Activated CD8-positive, alpha-beta T cell treated with anti-CD3 and anti-CD28 coated beads, Interleukin-2, amount 10 ng/mL, durations not matched to agents 7 days and 5 days (primary cell): ENCODE measurements around the gene SHB. TPM values are rescaled to one million over a fixed set of nuclear protein-coding genes. Genes with fewer than 3 reads are reported as not detected.

Experiments used
- ATAC-seq: fragments of 150-1000 bp; cut with Tn5 transposase; one replicate; pipeline ENCODE4 v1.10.0; 2021; ENCODE audit warnings: moderate library complexity
- CTCF ChIA-PET: fragments of 350-600 bp; sonication (Branson Sonifier 250); formaldehyde crosslinking; loops from one replicate; lab custom pipeline; 2021; ENCODE audit warnings: antibody characterized with exemption; lab: Charles Lee
- POLR2A ChIA-PET: fragments of 350-600 bp; sonication (Branson Sonifier 250); formaldehyde crosslinking; loops from one replicate; lab custom pipeline; 2021; ENCODE audit warnings: antibody characterized with exemption; lab: Charles Lee
- DNase-seq: peaks from one replicate; pipeline ENCODE4 v3.0.0-alpha.2; 2020
- H3K27ac Mint-ChIP-seq: one replicate; pipeline ENCODE4 v1.8.0; 2021; ENCODE audit warnings: mild to moderate bottlenecking, mixed read lengths
- H3K27me3 Mint-ChIP-seq: one replicate; pipeline ENCODE4 v1.8.0; 2021; ENCODE audit warnings: low read depth, mixed read lengths
- H3K36me3 Mint-ChIP-seq: one replicate; pipeline ENCODE4 v1.8.0; 2021; ENCODE audit warnings: low read depth, mixed read lengths
- H3K4me1 Mint-ChIP-seq: one replicate; pipeline ENCODE4 v1.8.0; 2021; ENCODE audit warnings: low read depth, mixed read lengths
- H3K4me3 Mint-ChIP-seq: one replicate; pipeline ENCODE4 v1.8.0; 2021; ENCODE audit warnings: mild to moderate bottlenecking, mixed read lengths
- H3K9me3 Mint-ChIP-seq: one replicate; pipeline ENCODE4 v1.8.0; 2022; ENCODE audit warnings: mixed read lengths; ENCODE audit not compliant: insufficient read depth
- total RNA-seq, 2 experiments: library from RNA; stranded (reverse); gene quantifications; one replicate each; pipeline ENCODE4 v1.2.3, GENCODE V29; 2021

SHB gene
- total RNA-seq, 2 experiments from 2014 or later, result 0.57 to 0.58 TPM

GRCh38 chr9:38015266-38015665, 53.8 kb downstream of the SHB start:
- no peak for ATAC-seq
- peaks cover 4% of the 10 kb centered on the region for H3K4me1 Mint-ChIP-seq
- ChIA-PET POLR2A (no interaction called here), CTCF (interaction anchor here (1.0 kb wide), 1 partner anchor 102 kb away, joined by 4 read pairs; no protein-coding TSS in a partner anchor)
- H3K4me3 Mint-ChIP-seq, result no peak overlapping the region
- H3K27ac Mint-ChIP-seq, result no peak overlapping the region
- no peaks in the 10 kb centered on the region for H3K36me3 Mint-ChIP-seq
- H3K27me3 Mint-ChIP-seq, result peaks cover 3% of the 10 kb centered on the region
- DNase-seq, result no peak
- H3K9me3 Mint-ChIP-seq, result no peaks in the 10 kb centered on the region

DNA sequence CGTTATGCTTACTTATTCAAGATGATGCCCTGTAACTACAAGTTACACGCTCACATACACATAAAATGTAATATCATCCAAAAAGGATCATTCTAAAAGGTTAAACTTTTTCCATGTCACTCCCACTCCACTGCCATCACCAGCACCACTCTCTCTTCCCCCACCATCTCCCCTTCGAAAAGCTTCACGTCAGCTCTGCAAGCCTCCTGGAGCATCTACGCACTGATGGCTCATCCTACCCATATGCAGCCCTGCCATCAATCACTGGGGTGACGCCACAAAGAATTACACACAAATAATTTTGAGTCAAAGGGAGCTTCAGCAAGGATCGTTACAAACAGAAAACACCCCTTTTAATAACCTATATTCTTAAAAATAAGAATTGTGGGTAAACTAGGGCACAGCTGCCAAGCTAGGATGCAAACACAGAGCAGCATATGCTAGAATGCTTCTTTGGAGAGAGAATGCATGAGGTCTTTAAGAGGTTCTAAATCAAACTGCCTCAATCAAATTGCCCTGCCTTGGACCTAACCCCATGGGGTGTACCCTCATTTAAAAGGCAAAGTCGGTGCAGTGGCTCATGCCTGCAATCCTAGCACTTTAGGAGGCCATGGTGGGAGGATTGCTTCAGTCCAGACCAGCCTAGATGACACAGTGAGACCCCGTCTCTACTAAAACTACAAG, 56.1 kb downstream of the SHB start:
- ATAC-seq (no peak), DNase-seq (no peak)
- Mint-ChIP-seq H3K27me3 (no peaks in the 10 kb centered on the region), H3K4me3 (no peak overlapping the region), H3K27ac (no peak overlapping the region), H3K36me3 (no peaks in the 10 kb centered on the region), H3K9me3 (no peaks in the 10 kb centered on the region), H3K4me1 (peaks cover 20% of the 10 kb centered on the region)
- POLR2A ChIA-PET, result no interaction called here
- CTCF ChIA-PET, result no interaction called here

DNA sequence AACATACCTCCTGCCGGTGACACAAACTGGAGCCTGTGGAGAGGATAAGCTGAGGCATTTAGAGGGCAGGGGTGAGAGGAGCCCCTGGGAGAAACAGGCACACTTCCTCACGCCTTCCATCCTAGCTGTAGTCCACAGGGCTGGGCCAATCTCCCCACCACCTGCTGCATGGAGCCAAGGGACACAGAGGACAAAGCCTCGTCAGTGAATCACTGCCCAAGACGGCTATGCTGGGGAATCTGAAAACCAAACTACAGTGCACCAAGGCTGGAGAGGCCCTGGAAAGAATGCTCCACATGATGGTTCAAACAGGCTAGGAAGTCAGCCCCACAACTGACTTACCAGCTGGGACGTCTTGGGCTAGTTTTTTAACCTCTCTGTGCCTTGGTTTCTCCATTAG, 57.0 kb downstream of the SHB start:
- no peaks in the 10 kb centered on the region for H3K27me3 Mint-ChIP-seq
- H3K9me3 Mint-ChIP-seq, result no peaks in the 10 kb centered on the region
- no peak overlapping the region for H3K27ac Mint-ChIP-seq
- CTCF ChIA-PET, result no interaction called here
- no peak overlapping the region for H3K4me3 Mint-ChIP-seq
- H3K36me3 Mint-ChIP-seq, result no peaks in the 10 kb centered on the region
- peaks cover 27% of the 10 kb centered on the region for H3K4me1 Mint-ChIP-seq
- DNase-seq (no peak), ATAC-seq (no peak)
- POLR2A ChIA-PET, result interaction anchor here (0.7 kb wide), 1 partner anchor 19 kb away, joined by 3 read pairs; no protein-coding TSS in a partner anchor

DNA sequence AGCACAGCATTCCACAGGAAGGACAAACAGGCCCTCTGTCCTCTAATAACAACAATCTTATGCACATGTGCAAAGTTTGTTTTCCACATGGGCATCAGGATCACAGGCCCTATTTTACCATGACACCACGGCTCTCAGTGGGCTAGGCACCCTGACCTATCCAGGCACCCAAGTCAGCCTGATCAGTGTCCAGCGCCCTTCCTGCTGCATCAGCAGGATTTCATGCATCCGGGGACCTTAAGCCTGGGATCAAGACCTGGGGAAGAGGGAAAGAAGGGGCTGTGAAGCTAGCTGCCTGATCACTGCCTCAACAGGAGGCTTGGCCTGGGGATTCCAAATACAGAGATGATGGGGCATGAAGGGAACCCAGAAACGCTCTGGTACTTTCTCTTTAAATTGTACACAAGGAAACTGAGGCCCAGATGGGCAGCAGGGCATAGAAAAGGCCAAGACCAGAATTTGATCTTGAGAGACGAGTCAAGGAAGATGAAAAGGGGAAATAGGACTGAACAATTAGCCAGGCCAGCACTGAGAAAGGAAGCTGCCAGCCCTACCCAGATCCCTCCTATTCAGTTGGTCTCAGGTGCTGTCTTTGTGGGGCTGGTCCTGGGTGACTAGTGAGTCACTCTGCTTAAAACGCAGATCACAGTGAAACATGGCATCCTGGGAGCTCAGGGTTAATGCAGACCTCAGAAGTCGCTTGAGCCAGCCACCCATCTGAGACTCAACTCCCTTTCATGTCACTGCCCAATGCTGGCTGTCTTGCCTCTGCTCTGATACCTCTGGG, 57.9 kb downstream of the SHB start:
- Mint-ChIP-seq H3K4me3 (no peak overlapping the region), H3K27me3 (no peaks in the 10 kb centered on the region)
- CTCF ChIA-PET, result interaction anchor here (1.0 kb wide), 1 partner anchor 98 kb away, joined by 3 read pairs; no protein-coding TSS in a partner anchor

DNA sequence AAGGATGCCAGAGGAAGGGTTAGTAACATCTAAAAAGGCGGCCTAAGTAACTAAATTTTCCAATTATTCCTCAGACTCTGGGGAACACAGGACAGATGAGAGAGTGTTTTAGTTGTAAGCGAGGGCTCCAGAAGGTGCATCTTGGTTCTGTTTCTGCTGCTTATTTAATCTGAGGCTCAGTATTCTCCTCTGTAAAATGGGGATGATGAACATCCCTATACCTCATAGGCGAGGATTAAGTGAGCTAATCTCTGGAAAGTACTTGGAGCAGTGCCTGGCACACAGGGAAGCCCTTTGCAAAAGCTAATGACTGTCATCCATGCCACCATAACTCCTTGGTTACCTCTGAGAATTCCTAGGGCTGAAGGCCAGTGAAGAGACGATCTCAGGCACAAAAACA, 59.0 kb downstream of the SHB start:
- CTCF ChIA-PET, result interaction anchor here (1.0 kb wide), 1 partner anchor 97 kb away, joined by 3 read pairs; no protein-coding TSS in a partner anchor
- POLR2A ChIA-PET, result no interaction called here
- no peak for DNase-seq
- no peak overlapping the region for H3K27ac Mint-ChIP-seq
- ATAC-seq, result no peak
- no peaks in the 10 kb centered on the region for H3K36me3 Mint-ChIP-seq
- H3K9me3 Mint-ChIP-seq, result no peaks in the 10 kb centered on the region
- H3K4me3 Mint-ChIP-seq, result no peak overlapping the region
- H3K4me1 Mint-ChIP-seq, result peaks cover 36% of the 10 kb centered on the region
- H3K27me3 Mint-ChIP-seq, result no peaks in the 10 kb centered on the region

More for the DNA sequence above, 57.9 kb downstream of the SHB start:
- POLR2A ChIA-PET, result interaction anchor here (0.7 kb wide), 1 partner anchor 18 kb away, joined by 3 read pairs; no protein-coding TSS in a partner anchor
- Mint-ChIP-seq H3K27ac (no peak overlapping the region), H3K4me1 (peaks cover 35% of the 10 kb centered on the region), H3K36me3 (no peaks in the 10 kb centered on the region), H3K9me3 (no peaks in the 10 kb centered on the region)
- no peak for ATAC-seq
- DNase-seq, result no peak

DNA sequence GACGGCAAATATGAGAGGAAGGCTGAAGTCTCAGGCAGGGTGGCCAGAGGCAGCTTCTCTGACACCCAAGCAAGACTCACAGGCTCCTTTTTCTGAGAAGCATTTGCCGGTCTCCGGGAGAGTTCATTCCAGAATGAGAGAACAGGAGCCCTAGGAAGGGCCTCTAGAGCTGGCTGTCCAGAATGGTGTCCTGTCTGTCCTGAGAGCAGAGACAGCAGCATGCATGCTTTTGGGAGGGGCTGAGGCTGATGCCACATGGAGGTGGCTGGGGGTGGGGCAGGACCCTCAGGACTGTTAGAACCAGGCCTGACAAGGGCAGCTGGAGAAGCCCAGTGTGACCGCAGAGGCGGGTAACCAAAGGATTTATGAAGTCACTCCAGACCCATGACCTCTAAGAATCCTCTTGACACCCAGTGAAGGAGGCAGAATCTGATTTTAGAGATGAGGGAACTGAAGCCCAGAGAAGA, 60.0 kb downstream of the SHB start:
- CTCF ChIA-PET, result interaction anchor here (1.2 kb wide), 1 partner anchor 22 kb away, joined by 3 read pairs; no protein-coding TSS in a partner anchor
- peaks cover 36% of the 10 kb centered on the region for H3K4me1 Mint-ChIP-seq
- peak overlapping the region; percentile 90 for H3K27ac Mint-ChIP-seq
- H3K9me3 Mint-ChIP-seq, result no peaks in the 10 kb centered on the region
- H3K27me3 Mint-ChIP-seq, result no peaks in the 10 kb centered on the region
- no peak overlapping the region for H3K4me3 Mint-ChIP-seq
- no peak for DNase-seq
- POLR2A ChIA-PET, result no interaction called here
- no peak for ATAC-seq
- H3K36me3 Mint-ChIP-seq, result no peaks in the 10 kb centered on the region

GRCh38 chr9:38008168-38009034, 60.6 kb downstream of the SHB start:
- Mint-ChIP-seq H3K4me1 (peaks cover 39% of the 10 kb centered on the region), H3K4me3 (peak overlapping the region; percentile 12), H3K36me3 (no peaks in the 10 kb centered on the region), H3K27ac (peak overlapping the region; percentile 90), H3K27me3 (no peaks in the 10 kb centered on the region), H3K9me3 (no peaks in the 10 kb centered on the region)
- CTCF ChIA-PET, result interaction anchor here (1.2 kb wide), 1 partner anchor 22 kb away, joined by 3 read pairs; no protein-coding TSS in a partner anchor
- POLR2A ChIA-PET, result no interaction called here
- peak; percentile 63 for DNase-seq
- peak; percentile 66 for ATAC-seq

DNA sequence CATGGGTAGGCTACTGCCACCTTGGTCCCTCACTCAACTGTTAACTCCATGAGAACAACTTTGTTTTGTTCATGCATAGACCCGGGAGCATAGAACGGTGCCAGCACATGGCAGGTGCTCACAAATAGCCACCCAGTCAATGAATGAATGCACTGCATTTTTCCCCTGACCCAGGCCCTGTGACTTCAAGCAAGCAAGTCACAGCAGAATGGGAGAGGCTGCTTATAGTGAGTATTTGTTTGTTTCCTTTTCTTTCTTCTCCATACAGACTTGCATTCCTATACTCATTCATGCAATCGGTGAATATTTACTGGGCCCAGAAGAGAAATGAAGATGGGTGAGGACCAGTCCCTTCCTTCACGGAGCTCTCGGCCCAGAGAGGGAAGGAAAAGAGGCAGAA, 62.0 kb downstream of the SHB start:
- no peak for ATAC-seq
- Mint-ChIP-seq H3K27me3 (no peaks in the 10 kb centered on the region), H3K4me1 (peaks cover 53% of the 10 kb centered on the region), H3K4me3 (no peak overlapping the region), H3K27ac (peak overlapping the region; percentile 15), H3K9me3 (no peaks in the 10 kb centered on the region), H3K36me3 (no peaks in the 10 kb centered on the region)
- POLR2A ChIA-PET, result no interaction called here
- CTCF ChIA-PET, result no interaction called here
- DNase-seq, result no peak

GRCh38 chr9:38006163-38006562, 62.9 kb downstream of the SHB start:
- Mint-ChIP-seq H3K4me3 (no peak overlapping the region), H3K9me3 (no peaks in the 10 kb centered on the region), H3K36me3 (no peaks in the 10 kb centered on the region), H3K27me3 (no peaks in the 10 kb centered on the region), H3K27ac (no peak overlapping the region), H3K4me1 (peaks cover 60% of the 10 kb centered on the region)
- ChIA-PET CTCF (no interaction called here), POLR2A (no interaction called here)
- ATAC-seq, result no peak
- no peak for DNase-seq

DNA sequence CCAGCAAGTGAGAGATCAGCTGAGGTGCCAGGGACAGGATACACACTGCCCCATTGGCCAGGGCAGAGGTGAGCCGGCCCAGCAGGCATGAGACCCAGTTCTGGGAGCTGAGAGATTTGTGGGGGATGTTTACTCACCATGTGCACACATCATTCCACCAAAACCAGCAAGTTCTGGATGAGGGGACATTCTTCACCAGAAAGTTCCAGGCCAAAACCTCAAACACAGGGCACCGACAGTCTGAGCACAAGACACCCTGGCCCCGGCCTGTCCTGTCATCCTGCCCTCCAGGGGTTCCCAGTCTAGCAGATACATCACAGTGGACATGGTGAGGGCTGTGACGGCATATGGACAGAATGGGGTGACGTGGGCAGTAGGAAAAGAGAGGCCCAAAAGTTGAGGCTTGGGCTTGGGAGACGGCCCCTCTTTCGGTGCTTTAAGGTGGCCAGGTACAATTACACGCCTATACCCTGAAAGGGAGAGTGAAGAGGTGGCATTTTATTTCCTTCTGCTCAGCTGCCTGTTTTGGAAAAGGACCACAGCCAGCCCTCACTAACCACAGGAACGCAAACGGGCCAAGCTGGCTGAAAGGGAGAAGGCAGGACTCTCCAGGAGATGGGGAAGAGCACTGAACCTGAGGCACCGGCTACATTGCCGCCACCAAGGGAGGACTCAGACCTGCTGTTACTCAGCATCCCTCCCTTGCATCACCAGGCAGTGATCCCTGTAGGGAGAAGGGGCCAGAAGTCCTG, 64.0 kb downstream of the SHB start:
- ChIA-PET POLR2A (no interaction called here), CTCF (no interaction called here)
- H3K4me3 Mint-ChIP-seq, result no peak overlapping the region
- H3K36me3 Mint-ChIP-seq, result no peaks in the 10 kb centered on the region
- no peak overlapping the region for H3K27ac Mint-ChIP-seq
- H3K9me3 Mint-ChIP-seq, result no peaks in the 10 kb centered on the region
- ATAC-seq (no peak), DNase-seq (no peak)
- H3K27me3 Mint-ChIP-seq, result no peaks in the 10 kb centered on the region
- H3K4me1 Mint-ChIP-seq, result peaks cover 66% of the 10 kb centered on the region
